Inferior parietal cortex (tissue), 1 donor: ENCODE results near the gene NTRK2.

Source experiments
- DNase-seq: peaks from one replicate; pipeline ENCODE4 v3.0.0-alpha.2; 2016; ENCODE audit errors: extremely low spot score

The NTRK2 gene

GRCh38 chr9:84681516-84682285 is 12.2 kb downstream of the NTRK2 start:
- DNase-seq, result no peak

- no peak for DNase-seq
These were observed 16.5 kb downstream of the NTRK2 start for GRCh38 chr9:84686068-84686467.

- no peak for DNase-seq
These were observed 19.4 kb downstream of the NTRK2 start for GRCh38 chr9:84688956-84689355.

GRCh38 chr9:84691634-84692033 is 22.1 kb downstream of the NTRK2 start:
- DNase-seq, result no peak

GRCh38 chr9:84694248-84694647 is 24.7 kb downstream of the NTRK2 start:
- DNase-seq, result no peak

- no peak for DNase-seq
These were observed 27.5 kb downstream of the NTRK2 start for GRCh38 chr9:84697042-84697441.

- no peak for DNase-seq
These were observed 28.1 kb downstream of the NTRK2 start for GRCh38 chr9:84697509-84698114.

- no peak for DNase-seq
These were observed 28.8 kb downstream of the NTRK2 start for GRCh38 chr9:84698323-84698722.

- no peak for DNase-seq
These were observed 30.5 kb downstream of the NTRK2 start for GRCh38 chr9:84699984-84700383.

GRCh38 chr9:84701801-84702200 is 32.3 kb downstream of the NTRK2 start:
- DNase-seq, result no peak

- DNase-seq, result no peak
These were observed 32.9 kb downstream of the NTRK2 start for GRCh38 chr9:84702471-84702870.

- DNase-seq, result no peak
These were observed 34.3 kb downstream of the NTRK2 start for GRCh38 chr9:84703793-84704192.

- DNase-seq, result no peak
These were observed 35.6 kb downstream of the NTRK2 start for GRCh38 chr9:84705128-84705527.

- DNase-seq, result no peak
These were observed 38.9 kb downstream of the NTRK2 start for GRCh38 chr9:84708400-84708799.

GRCh38 chr9:84709056-84709455 is 39.5 kb downstream of the NTRK2 start:
- DNase-seq, result no peak

- no peak for DNase-seq
These were observed 41.3 kb downstream of the NTRK2 start for GRCh38 chr9:84710701-84711397.

- DNase-seq, result no peak
These were observed 41.9 kb downstream of the NTRK2 start for GRCh38 chr9:84711398-84711777.

GRCh38 chr9:84711936-84712335 is 42.4 kb downstream of the NTRK2 start:
- no peak for DNase-seq

- DNase-seq, result no peak
These were observed 46.7 kb downstream of the NTRK2 start for GRCh38 chr9:84716217-84716616.

- DNase-seq, result no peak
These were observed 48.9 kb downstream of the NTRK2 start for GRCh38 chr9:84718476-84718875.

- no peak for DNase-seq
These were observed 53.0 kb downstream of the NTRK2 start for GRCh38 chr9:84722388-84722989.

GRCh38 chr9:84723426-84723825 is 53.9 kb downstream of the NTRK2 start:
- no peak for DNase-seq

GRCh38 chr9:84731696-84732095 is 62.2 kb downstream of the NTRK2 start:
- DNase-seq, result no peak
